GM18517 (cell line): ENCODE measurements around the gene SIMC1.
A peak's percentile ranks its signal among the peaks of the same experiment; 100 is the strongest.
"Not testable (repeated sequence)": the region's sequence is repeated elsewhere in the genome, so short reads cannot be mapped to it uniquely, and the experiment has no call there.

Experiments
- ATAC-seq: cut with Tn5 transposase; IDR thresholded peaks from one replicate; pipeline ENCODE4 v1.9.1; 2021; ENCODE audit warnings: mild to moderate bottlenecking, moderate library complexity; ENCODE audit not compliant: unreplicated experiment

The SIMC1 gene

DNA sequence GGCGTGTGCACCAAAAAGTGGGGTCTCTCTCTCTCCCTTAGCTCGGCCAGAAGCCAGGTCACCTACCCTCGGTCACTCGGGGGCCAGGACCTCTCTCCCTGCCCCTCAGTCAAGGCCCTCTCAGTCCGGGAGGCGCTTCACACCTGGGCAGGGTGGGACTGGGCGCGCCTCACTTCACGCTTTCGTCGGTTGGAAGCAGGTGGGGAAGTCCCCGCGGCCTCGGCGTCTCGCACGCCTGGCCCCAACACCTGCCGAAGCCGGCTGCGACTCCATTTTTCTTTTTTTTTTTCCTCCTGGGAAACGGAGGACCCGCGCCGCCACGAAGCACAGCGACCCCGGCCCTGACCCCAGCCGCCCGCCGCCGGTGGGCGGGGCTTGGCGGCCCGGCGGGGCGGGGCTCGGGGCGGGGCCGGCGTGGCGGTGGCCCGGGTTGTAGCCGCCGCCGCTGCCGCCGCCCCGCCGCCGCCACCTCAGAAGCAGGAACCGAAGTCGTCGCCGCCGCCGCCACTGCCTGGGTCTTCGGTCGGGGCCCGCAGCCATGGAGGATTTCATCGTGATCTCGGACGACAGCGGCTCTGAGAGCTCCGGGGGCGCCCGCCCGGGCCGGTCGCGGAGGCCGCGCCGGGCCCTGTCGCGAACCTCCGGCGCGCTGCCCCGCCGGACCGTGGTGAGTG lies at the start of gene SIMC1:
Gene SIMC1 (plus strand): TSS at position 454 of the 674 bp plus-strand sequence. CDS start 85 bp downstream, at position 539.
- peak; percentile 57 for ATAC-seq

- no peak for ATAC-seq
Observed at GRCh38 chr5:176188506-176189193, 49.6 kb upstream of the SIMC1 start.

DNA sequence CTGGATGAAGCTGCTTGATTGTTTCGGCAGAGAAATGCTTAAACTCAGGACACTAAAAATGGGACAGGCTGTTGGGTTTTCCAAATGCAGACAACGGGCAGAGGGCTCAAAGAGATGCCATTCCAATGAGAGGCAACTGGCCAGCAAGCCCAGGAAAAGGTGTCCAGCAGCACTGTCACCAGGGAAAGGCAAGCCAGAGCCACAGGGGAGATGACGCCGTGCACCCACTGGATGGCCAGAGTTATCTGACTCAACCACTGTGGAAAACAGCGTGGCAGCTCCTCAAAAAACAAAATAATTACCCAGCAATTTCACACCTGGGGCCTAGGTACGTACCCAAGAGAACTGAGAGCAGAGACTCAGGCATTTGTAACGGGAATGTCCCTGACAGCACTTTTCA lies 48.4 kb upstream of the SIMC1 start:
- ATAC-seq, result no peak

DNA sequence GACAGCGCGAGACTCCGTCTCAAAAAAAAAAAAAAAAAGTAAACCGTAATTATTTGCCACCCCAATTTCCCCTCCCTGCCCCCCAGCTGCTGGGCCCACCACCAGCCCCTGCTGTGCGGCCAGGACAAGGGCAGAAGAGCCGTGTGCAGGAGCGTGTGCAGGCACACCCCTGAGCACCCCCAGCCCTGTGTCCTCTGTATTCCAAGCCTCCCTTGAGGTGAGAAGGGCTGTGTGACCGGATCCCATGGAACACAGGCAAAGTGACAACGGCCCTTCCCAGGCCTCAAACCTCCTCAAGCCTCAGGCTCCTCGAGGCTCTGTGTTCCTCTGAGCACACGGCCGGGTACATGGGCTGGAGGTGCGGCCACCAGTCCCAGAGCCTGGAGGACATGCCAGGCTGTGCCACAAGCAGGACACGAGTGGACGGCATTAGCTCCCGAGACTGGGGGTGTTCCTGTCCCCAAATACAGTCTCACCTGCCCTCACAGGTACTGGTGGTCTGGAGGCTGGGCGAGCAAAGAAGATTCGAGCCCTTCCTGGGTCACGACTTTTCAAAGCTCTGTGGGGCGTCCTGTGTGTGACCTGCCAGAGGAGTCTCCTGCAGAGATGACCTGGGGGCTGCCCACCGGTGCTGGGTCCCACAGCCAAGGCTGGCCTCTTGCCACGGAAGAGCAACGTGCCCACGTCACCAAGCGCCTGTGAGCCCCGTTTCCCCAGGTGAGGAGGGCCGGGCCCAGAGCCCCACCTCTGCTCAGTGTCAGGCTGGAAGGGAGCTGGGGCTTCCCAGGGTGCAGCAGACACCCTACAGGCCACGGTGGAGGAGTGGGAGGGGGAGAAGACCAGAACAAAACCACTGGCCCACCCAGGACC lies 47.1 kb upstream of the SIMC1 start:
- no peak for ATAC-seq

DNA sequence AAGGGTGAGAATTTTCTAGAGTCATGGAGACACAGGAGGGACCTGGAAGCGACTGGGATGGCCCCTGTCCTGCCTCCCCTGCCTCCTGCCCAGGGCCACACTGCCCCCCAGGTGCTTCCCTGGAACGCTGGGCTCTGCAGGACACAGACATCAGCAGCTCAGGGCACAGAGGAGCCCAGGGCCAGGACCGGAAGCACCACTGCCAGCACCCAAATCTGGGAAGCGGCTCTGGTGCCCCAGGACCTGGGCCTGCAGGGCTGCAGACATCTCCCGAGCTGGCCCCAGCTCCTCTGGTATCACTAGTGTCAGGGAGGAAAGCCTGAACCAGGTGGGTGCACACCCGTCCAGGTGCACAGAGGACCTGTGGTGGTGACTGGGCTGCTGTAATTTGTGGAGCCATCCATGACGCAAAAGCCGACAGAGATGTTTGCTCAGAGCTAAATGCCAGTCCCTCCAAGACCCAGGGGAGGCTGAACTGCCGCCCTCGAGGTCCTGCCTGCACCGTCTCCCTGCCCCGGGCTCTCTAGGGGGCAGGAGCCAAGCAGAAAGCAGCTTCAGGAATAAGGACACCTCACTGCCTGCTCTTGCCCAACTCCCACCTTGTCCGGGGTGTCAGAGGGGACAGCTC lies 46.0 kb upstream of the SIMC1 start:
- ATAC-seq, result no peak

DNA sequence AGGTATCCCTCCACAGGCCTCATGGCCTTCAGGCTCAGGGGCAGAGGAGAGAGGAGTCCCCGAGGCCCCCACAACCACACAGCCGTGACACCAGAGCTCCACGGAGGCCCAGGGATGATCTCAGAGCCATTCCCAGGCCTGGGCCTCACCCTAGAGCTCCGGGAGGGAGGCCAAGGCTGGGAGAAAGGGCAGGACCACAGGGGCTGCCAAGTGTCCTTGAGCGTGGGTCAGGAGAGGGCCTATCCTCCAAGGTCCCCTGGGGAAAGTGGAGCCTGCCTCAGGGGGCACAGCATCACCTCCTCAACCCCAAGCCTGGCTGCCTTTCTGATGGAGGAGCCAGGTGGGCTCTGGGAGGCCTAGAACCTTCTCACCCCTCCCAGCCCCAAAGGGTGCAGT lies 45.5 kb upstream of the SIMC1 start:
- not testable (repeated sequence) for ATAC-seq

- ATAC-seq, result not testable (repeated sequence)
Observed at GRCh38 chr5:176193636-176194035, 44.6 kb upstream of the SIMC1 start.

GRCh38 chr5:176194238-176195083 lies 43.8 kb upstream of the SIMC1 start:
- ATAC-seq, result not testable (repeated sequence)

GRCh38 chr5:176195084-176195413 lies 43.2 kb upstream of the SIMC1 start:
- not testable (repeated sequence) for ATAC-seq

DNA sequence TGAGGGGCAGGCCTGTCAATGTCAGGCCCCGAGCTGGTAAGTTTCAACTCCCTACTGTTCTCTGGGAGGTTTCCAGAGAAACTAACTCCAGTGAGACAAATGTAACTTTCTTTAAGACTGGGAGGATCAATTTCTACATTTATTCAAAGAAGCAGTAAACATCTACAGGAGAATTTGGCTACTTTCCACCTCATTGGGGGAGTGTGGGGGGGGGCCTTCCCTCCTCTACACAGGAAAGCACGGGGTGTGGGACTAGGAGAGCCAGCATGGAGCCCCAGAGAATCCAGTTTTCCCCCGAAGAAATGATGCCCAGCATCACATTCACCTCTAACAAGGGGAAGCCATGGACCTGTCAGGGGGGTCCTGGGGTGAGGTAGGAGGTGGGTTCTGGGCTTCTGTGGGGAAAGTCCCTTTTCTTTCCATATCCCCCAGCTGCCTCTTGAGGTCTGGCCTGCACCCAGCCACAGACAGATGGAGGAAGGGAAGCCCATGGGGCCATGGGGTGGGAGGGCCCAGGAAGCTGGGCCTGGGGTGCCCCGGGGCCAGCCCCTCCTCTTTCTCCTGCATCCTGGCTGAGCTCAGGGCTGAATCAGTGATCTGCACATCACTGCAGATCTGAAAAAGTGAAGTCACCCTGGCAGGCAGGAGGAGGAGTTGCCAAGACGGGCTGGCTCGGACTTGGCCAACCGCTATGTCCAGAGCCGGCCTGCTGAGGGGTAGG lies 42.6 kb upstream of the SIMC1 start:
- not testable (repeated sequence) for ATAC-seq

GRCh38 chr5:176196781-176197180 lies 41.4 kb upstream of the SIMC1 start:
- ATAC-seq, result not testable (repeated sequence)

DNA sequence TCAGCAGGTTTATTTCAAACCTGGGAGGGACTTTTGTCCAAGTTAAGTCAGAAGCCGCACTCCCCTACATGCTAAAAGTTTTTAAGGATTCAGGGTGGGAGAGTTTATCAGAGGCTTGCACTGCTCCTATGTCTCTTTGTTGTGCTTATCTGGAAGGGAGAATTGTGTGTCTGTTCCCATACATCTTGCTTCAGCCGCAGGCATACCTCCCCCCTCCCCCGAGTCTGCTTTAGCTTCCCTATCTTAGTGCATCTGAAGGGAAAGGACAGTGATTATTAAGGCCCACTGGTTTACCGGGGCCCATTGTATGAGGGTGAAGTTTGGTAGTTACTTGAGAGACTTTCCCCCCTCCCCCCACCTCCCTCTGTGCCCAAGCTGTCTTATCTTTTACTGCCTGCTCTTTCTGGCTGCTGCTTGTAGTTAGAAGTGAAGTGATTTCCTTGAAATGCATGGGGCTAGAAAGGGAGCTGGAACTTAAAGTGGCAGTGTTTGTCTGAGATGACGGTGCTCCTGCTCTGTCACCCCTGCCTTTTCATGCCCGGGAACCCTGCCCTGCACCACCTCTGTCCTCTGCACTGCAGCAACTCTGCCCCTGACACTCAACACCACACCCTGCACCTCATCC lies 40.9 kb upstream of the SIMC1 start:
- not testable (repeated sequence) for ATAC-seq

DNA sequence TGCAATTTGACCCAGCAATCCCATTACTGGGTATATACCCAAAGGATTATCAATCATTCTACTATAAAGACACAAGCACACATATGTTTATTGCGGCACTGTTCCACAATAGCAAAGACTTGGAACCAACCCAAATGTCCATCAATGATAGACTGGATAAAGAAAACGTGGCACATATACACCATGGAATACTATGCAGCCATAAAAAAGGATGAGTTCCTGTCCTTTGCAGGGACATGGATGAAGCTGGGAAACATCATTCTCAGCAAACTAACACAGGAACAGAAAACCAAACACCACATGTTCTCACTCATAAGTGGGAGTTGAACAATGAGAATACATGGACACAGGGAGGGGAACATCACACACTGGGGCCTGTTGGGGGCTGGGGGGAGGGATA lies 39.9 kb upstream of the SIMC1 start:
- ATAC-seq, result not testable (repeated sequence)

- not testable (repeated sequence) for ATAC-seq
Observed at GRCh38 chr5:176198991-176199733, 39.1 kb upstream of the SIMC1 start.

GRCh38 chr5:176199803-176200399 lies 38.3 kb upstream of the SIMC1 start:
- ATAC-seq, result not testable (repeated sequence)

DNA sequence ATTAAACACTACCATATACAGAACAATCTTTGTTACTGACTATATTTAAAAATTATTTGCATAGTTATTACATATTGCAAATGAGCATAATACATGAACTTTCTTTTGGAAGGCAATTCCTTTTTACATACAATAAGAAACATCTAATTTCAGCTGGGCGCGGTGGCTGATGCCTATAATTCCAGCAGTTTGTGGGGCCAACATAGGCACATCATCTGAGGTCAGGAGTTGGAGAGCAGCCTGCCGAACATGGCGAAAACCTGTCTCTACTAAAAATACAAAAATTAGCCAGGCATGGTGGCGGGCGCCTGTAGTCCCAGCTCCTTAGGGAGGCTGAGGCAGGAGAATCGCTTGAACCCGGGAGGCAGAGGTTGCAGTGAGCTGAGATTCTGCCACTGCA lies 36.4 kb upstream of the SIMC1 start:
- ATAC-seq, result no peak

GRCh38 chr5:176203086-176203485 lies 35.1 kb upstream of the SIMC1 start:
- no peak for ATAC-seq

- ATAC-seq, result not testable (repeated sequence)
Observed at GRCh38 chr5:176203535-176203934, 34.7 kb upstream of the SIMC1 start.
